ENCODE data around the gene ZSWIM3. TPM values are rescaled to one million over a fixed set of nuclear protein-coding genes. Genes with fewer than 3 reads are reported as not detected.
A peak's percentile ranks its signal among the peaks of the same experiment; 100 is the strongest.

The ZSWIM3 gene
- total and polyA plus RNA-seq, 4 donors = 1.5 to 4.5 (median 2.1) TPM

GRCh38 chr20:45905505-45906079 is 48.2 kb downstream of the ZSWIM3 start:
- H3K27ac ChIP-seq (ENCODE audit: low read depth in 1 of 2, low read length in 2 of 2) = no peak overlapping the region
- no peaks in the 10 kb centered on the region for H3K36me3 ChIP-seq (ENCODE audit: control insufficient read depth in 1 of 2, insufficient read depth in 2 of 2, low read length in 1 of 2)
- no peaks in the 10 kb centered on the region for H3K9me3 ChIP-seq (ENCODE audit: control insufficient read depth, low read length)
- H3K4me1 ChIP-seq (ENCODE audit: control insufficient read depth in 1 of 2, insufficient read depth in 2 of 2, low read length in 2 of 2) = no peaks in the 10 kb centered on the region
- DNase-seq (no peak), ATAC-seq (ENCODE audit: low FRiP score) (no peak)
- no peak overlapping the region for H3K4me3 ChIP-seq (ENCODE audit: low read length in 2 of 2)
- 81 to 87% methylated on average over 8 of the region's 8 CpGs for WGBS, 2 donors
- H3K27me3 ChIP-seq (ENCODE audit: control insufficient read depth in 1 of 2, insufficient read depth in 2 of 2, low read length in 1 of 2) = no peaks in the 10 kb centered on the region
- intact Hi-C loops (cut with DNase I) = no loop called here

DNA sequence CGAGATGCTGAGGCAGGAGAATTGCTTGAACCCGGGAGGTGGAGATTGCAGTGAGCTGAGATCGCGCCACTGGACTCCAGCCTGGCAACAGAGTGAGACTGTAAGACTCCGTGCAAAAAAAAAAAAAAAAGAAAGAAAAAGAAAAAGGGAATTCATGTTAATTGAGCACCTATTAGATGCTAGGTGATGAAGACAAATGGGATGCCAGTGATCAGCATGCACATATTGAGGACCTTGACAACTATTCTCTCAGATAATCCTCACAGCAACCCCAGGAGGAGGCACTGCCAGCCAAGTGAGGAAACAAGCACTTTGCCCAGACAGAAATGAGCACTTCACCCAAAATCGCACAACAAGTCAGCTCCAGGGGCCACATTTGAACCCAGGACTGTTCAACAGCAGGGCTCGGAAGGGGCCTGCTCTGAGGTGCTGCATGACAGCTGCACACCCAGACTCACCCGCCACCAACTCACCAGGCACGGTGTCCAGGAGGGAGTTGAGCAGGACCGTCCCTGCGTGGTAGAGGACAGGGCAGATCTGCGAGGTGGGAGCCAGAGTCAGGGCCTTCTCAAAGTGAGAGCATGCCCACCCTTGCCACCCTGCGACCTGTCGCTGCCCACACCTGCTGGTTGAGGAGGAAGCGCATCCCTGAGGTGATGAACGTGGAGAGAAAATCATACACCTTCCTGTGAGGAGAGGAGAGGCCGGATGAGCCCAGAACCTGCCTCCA is 50.0 kb downstream of the ZSWIM3 start:
- no peak for DNase-seq
- Histone ChIP-seq H3K27ac (ENCODE audit: low read depth in 1 of 2, low read length in 2 of 2) (no peak overlapping the region), H3K36me3 (ENCODE audit: control insufficient read depth in 1 of 2, insufficient read depth in 2 of 2, low read length in 1 of 2) (no peaks in the 10 kb centered on the region), H3K4me3 (ENCODE audit: low read length in 2 of 2) (no peak overlapping the region), H3K27me3 (ENCODE audit: control insufficient read depth in 1 of 2, insufficient read depth in 2 of 2, low read length in 1 of 2) (no peaks in the 10 kb centered on the region), H3K9me3 (ENCODE audit: control insufficient read depth, low read length) (no peaks in the 10 kb centered on the region), H3K4me1 (ENCODE audit: control insufficient read depth in 1 of 2, insufficient read depth in 2 of 2, low read length in 2 of 2) (no peaks in the 10 kb centered on the region)
- WGBS, 2 donors = 93 to 97% methylated on average over 17 of the region's 17 CpGs
- no peak for ATAC-seq (ENCODE audit: low FRiP score)
- intact Hi-C loops (cut with DNase I) = no loop called here

DNA sequence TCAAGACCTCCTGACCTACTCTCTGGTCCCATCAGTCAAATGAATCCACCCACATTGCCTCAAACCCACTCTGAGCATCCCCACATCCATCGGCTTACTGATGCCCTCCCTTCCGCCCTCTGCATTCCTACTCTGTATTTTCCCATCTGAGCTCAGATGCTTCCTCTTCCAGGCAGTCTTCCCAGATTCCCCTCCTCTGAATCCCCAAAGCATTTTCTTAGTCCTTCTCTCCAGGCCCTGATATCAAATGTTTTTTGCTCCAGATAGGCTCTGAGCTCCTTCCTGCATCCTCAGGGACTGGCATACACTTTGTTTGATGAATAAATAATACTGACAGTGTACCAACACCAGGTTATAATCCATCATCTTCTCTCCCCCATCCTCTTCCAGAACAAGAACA is 50.7 kb downstream of the ZSWIM3 start:
- WGBS, 2 donors = 86 to 95% methylated on average over 2 of the region's 2 CpGs
- H3K36me3 ChIP-seq (ENCODE audit: control insufficient read depth in 1 of 2, insufficient read depth in 2 of 2, low read length in 1 of 2) = no peaks in the 10 kb centered on the region

GRCh38 chr20:45909336-45909808 is 52.0 kb downstream of the ZSWIM3 start:
- DNase-seq (no peak), ATAC-seq (ENCODE audit: low FRiP score) (no peak)
- no peak overlapping the region for H3K4me3 ChIP-seq (ENCODE audit: low read length in 2 of 2)
- H3K4me1 ChIP-seq (ENCODE audit: control insufficient read depth in 1 of 2, insufficient read depth in 2 of 2, low read length in 2 of 2) = no peaks in the 10 kb centered on the region
- H3K27ac ChIP-seq (ENCODE audit: low read depth in 1 of 2, low read length in 2 of 2) = no peak overlapping the region
- no peaks in the 10 kb centered on the region for H3K27me3 ChIP-seq (ENCODE audit: control insufficient read depth in 1 of 2, insufficient read depth in 2 of 2, low read length in 1 of 2)
- 88 to 89% methylated on average over 12 of the region's 12 CpGs for WGBS, 2 donors
- no peaks in the 10 kb centered on the region for H3K36me3 ChIP-seq (ENCODE audit: control insufficient read depth in 1 of 2, insufficient read depth in 2 of 2, low read length in 1 of 2)
- H3K9me3 ChIP-seq (ENCODE audit: control insufficient read depth, low read length) = no peaks in the 10 kb centered on the region
- intact Hi-C loops (cut with DNase I) = no loop called here

More for the DNA sequence above, 50.7 kb downstream of the ZSWIM3 start:
- H3K4me3 ChIP-seq (ENCODE audit: low read length in 2 of 2) = no peak overlapping the region
- intact Hi-C loops (cut with DNase I) = no loop called here
- no peak overlapping the region for H3K27ac ChIP-seq (ENCODE audit: low read depth in 1 of 2, low read length in 2 of 2)
- ATAC-seq (ENCODE audit: low FRiP score) (no peak), DNase-seq (no peak)
- H3K4me1 ChIP-seq (ENCODE audit: control insufficient read depth in 1 of 2, insufficient read depth in 2 of 2, low read length in 2 of 2) = no peaks in the 10 kb centered on the region
- H3K27me3 ChIP-seq (ENCODE audit: control insufficient read depth in 1 of 2, insufficient read depth in 2 of 2, low read length in 1 of 2) = no peaks in the 10 kb centered on the region
- H3K9me3 ChIP-seq (ENCODE audit: control insufficient read depth, low read length) = no peaks in the 10 kb centered on the region

GRCh38 chr20:45909817-45910669 is 52.6 kb downstream of the ZSWIM3 start:
- intact Hi-C loops (cut with DNase I) = no loop called here
- no peak for ATAC-seq (ENCODE audit: low FRiP score)
- H3K27me3 ChIP-seq (ENCODE audit: control insufficient read depth in 1 of 2, insufficient read depth in 2 of 2, low read length in 1 of 2) = no peaks in the 10 kb centered on the region
- H3K4me1 ChIP-seq (ENCODE audit: control insufficient read depth in 1 of 2, insufficient read depth in 2 of 2, low read length in 2 of 2) = no peaks in the 10 kb centered on the region
- no peak overlapping the region for H3K4me3 ChIP-seq (ENCODE audit: low read length in 2 of 2)
- no peaks in the 10 kb centered on the region for H3K9me3 ChIP-seq (ENCODE audit: control insufficient read depth, low read length)
- 83 to 84% methylated on average over 22 of the region's 22 CpGs for WGBS, 2 donors
- DNase-seq = no peak
- no peaks in the 10 kb centered on the region for H3K36me3 ChIP-seq (ENCODE audit: control insufficient read depth in 1 of 2, insufficient read depth in 2 of 2, low read length in 1 of 2)
- H3K27ac ChIP-seq (ENCODE audit: low read depth in 1 of 2, low read length in 2 of 2) = no peak overlapping the region

GRCh38 chr20:45910670-45911485 is 53.5 kb downstream of the ZSWIM3 start:
- Histone ChIP-seq H3K9me3 (ENCODE audit: control insufficient read depth, low read length) (no peaks in the 10 kb centered on the region), H3K36me3 (ENCODE audit: control insufficient read depth in 1 of 2, insufficient read depth in 2 of 2, low read length in 1 of 2) (no peaks in the 10 kb centered on the region), H3K4me1 (ENCODE audit: control insufficient read depth in 1 of 2, insufficient read depth in 2 of 2, low read length in 2 of 2) (no peaks in the 10 kb centered on the region), H3K4me3 (ENCODE audit: low read length in 2 of 2) (peak overlapping the region; percentile 15 to 59), H3K27ac (ENCODE audit: low read depth in 1 of 2, low read length in 2 of 2) (peak overlapping the region in 1 of 2 donors; percentile 16), H3K27me3 (ENCODE audit: control insufficient read depth in 1 of 2, insufficient read depth in 2 of 2, low read length in 1 of 2) (no peaks in the 10 kb centered on the region)
- intact Hi-C loops (cut with DNase I) = no loop called here
- 2 to 4% methylated on average over 43 of the region's 43 CpGs for WGBS, 2 donors
- peak; percentile 98 to 99 for DNase-seq
- peak; percentile 95 for ATAC-seq (ENCODE audit: low FRiP score)

- WGBS, 2 donors = 1 to 2% methylated on average over 45 to 58 of the region's 58 CpGs
- Histone ChIP-seq H3K27me3 (ENCODE audit: control insufficient read depth in 1 of 2, insufficient read depth in 2 of 2, low read length in 1 of 2) (no peaks in the 10 kb centered on the region), H3K4me1 (ENCODE audit: control insufficient read depth in 1 of 2, insufficient read depth in 2 of 2, low read length in 2 of 2) (no peaks in the 10 kb centered on the region), H3K27ac (ENCODE audit: low read depth in 1 of 2, low read length in 2 of 2) (peak within 1 kb of the TSS in 1 of 2 donors; percentile 16), H3K4me3 (ENCODE audit: low read length in 2 of 2) (peak within 1 kb of the TSS; percentile 15 to 59), H3K9me3 (ENCODE audit: control insufficient read depth, low read length) (no peaks in the 10 kb centered on the region), H3K36me3 (ENCODE audit: control insufficient read depth in 1 of 2, insufficient read depth in 2 of 2, low read length in 1 of 2) (no peaks in the 10 kb centered on the region)
- peak; percentile 73 for ATAC-seq (ENCODE audit: low FRiP score)
- intact Hi-C loops (cut with DNase I) = loop anchor here in 1 of 2 donors (1.0 kb wide), 1 partner anchor 24 kb away; no protein-coding TSS in a partner anchor
- peak; percentile 87 to 92 for DNase-seq
Measured at GRCh38 chr20:45911486-45912343, 54.3 kb downstream of the ZSWIM3 start, which contains the start of gene PLTP. TSS of gene PLTP (minus strand) at chr20:45912155. CDS start at chr20:45911452, 703 bp downstream.
